Cerebellar cortex (tissue), 1 donor: ENCODE data around the gene LBH.

ENCODE experiments used
- DNase-seq: peaks from one replicate; pipeline ENCODE4 v3.0.0-alpha.2; 2015; ENCODE audit warnings: low spot score

The LBH gene

DNA sequence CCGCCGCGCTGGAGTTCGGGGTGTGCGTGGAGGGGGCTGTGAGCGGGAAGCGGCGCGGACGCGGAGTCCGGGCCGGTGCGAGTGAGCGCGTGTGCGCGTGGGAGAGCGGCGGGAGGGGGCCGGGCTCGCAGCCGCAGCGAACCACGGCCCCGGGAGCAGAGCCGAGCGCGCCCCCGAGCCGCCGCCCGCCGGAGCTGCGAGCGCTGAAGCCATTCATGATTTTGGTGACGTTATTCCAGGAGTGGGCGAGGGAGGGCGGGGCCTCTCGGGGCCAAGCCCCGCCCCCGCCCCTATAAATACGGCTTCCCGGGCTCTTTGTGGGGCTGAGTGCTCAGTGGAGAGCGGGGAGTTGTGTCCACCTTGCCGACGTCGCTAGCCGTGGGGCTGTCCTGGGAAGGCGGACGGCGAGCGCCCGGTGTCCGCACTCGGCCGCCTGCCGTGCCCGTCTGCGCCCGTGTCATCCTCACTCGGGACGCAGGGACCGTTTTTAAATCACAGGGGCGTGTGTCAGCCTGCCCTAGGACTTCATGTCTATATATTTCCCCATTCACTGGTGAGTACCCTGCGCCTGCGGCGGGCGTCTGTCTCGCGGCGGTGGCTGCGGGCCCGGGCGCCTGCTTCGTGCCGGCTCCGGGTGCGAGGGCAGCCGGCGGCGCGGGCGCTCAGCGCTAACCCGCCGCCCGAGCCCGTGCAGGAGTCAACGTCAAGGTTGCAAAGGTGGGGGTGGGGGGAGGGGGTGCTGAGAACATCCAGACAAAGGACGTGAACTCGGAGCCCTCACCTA lies at the start of gene LBH:
Gene LBH, plus strand, starts transcription at position 323 of the 784 bp plus-strand sequence. Its CDS starts 205 bp downstream, at position 528.
- DNase-seq, result peak; percentile 42

DNA sequence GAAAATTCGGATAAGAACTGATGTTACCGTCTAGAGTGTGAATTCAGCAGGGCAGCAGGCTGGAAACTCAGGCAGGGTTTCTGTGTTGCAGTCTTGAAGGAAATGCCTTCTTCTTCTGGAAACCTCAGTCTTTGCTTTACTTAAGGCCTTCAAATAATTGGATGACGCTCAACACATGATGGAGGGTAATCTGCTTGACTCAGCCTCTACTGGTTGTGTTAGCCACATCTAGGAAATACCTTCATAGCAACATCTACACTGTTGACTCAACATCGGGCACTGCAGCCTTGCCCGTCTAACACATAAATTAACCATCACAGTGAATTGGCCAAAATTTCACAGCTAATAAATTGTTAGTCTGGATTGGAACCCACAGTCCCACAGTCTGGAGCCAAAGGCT lies 47.3 kb upstream of the LBH start:
- no peak for DNase-seq

DNA sequence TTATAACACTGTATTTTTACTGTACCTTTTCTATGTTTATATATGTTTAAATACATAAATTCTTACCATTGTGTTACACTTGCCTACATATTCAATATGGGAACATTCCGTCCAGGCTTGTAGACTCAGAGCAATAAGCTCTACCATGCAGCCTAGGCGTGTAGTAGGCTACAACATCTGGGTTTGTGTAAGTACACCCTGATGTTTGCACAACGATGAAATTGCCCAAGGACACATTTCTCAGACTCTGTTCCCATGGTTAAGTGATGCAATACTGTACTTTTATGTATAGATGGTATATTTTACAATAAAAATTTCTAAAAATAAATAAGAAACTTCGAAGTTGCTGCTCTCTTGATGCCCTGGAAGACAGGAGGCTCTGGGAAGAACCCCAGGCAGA lies 46.2 kb upstream of the LBH start:
- no peak for DNase-seq

DNA sequence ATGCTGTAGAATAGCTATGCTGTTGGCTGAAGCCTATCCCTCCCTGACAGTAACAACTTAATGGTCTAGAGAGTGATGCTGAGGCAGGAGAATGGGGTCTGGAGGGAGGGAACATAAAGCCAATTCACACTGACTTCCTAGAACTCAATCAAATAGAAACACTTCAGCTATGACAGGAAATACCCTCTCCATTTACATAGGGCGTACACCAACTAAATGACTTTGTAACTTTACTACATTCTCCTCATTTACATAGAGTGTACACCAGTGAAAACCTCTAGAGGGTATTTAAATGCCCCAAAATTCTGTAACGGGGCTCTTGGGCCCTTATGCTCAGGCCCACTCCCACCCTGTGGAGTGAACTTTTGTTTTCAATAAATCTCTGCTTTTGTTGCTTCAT lies 43.0 kb upstream of the LBH start:
- no peak for DNase-seq

DNA sequence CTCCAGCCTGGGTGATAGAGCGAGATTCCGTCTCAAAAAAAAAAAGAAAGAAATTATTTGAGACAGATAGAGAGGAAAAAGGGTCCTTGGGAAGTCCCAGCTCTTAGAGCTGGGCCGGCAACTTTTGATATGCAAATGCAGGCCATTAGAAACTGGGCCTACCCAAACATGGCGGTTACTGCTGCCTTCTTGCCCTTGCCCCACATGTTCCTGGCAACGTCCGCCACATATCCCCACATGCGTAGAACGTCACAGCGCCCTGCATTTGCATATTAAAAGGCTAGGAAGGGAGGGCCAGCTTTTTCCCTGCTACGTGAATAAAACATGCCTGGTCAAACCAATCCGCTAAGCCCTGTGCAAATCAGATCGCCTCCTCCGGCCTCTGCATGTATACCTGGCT lies 40.7 kb upstream of the LBH start:
- no peak for DNase-seq

DNA sequence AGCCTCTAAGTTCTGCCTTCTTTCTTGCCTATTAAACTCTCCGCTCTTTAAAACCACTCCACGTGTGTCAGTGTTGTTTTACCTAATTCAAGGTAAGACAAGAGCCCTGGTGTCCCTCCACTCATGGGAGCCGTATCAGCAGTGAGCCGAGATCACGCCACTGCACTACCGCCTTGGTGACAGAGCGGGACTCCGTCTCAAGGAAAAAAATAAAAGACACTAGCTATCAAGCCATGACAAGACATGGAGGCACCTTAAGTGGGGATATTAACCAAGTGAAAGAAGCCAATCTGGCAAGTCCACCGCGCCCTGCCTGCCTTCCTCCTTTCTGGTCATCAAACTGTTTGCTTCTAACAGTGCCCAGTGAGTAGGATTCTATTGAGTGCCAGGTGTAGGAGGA lies 40.2 kb upstream of the LBH start:
- DNase-seq, result no peak

DNA sequence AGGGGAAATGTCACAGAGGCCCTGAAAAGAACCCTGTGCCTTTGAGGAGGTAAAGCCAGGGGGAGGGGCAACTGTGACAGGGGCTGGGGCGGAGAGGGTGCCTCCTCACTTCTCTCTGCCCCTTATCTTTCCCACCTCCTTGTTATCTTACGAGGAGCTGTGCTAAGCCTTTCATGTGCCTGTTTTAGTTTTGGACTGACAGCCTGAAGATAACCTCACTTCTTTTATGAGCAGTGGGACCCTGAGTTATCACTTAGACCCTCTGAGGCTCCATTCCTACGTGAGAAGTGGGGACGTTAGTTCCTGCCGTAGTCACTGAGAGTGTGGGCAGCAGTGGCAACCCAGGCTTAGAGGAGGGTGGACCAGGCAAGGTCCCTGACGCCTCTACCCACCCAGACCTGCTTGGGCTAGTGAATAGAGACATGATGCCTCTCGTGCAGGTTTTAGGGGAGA lies 39.5 kb upstream of the LBH start:
- no peak for DNase-seq

DNA sequence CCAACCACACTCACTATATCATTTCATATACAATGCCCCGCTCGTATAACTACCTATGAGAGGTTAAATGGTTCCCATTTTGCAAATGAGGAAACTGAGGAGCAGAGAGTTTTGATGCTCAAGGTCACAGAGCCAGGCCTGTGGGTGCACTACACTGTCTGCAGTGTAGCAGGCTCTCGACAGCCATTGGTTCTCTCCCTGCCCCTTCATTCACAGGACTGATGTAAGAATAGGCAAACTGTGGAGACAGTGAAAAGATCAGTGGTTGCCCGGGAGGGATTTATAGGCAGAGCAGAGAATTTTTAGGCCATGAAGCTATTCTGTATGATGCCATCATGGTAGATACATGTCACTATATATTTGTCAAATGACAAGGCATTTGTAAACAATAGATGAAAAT lies 39.0 kb upstream of the LBH start:
- DNase-seq, result no peak

DNA sequence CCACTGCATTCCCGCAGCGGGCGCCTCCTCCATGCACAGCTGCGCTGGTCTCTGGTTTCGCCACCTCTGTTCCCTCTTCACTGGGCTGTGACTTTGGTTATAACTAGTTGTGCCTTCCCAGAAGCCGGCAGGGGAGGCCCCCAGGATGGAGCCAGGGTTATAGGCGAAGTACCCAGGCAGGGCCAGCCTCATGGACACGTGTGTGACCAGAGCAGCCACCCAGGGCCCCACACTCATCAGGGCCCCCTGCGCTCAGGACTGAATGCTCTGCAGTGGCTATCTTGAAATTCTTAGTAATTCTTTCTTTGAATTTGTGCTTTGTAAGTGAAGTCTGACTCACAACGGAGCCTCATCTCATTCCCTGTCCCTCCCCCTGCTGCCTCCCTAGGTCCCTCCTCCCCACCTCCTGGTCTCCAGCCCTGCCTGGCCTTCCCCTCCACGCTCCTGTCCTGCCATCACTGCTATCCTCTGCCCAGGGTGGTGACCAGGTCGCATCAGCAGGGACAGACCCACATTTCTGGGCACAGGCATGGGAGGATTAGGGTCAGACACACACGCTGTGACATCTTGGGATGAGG lies 38.1 kb upstream of the LBH start:
- no peak for DNase-seq

DNA sequence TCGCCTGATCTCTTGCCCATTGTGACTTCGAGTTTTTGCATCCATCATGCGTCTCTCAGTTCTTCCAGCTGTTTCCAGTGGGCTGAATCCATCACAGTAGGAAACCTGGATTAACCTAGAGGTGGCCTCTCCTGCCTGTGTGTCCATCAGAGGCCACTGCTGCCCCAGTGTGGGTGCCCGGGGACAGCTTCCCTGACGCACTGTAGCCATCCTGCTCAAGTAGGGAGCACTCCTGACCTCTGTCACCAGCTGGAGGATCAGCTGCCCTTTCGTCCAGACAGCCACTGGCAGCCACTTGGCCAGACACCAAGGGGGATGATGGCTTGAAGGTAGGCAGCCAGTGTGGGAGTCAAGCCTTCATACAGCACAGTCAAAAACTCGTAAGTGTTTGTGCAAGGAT lies 36.9 kb upstream of the LBH start:
- no peak for DNase-seq

DNA sequence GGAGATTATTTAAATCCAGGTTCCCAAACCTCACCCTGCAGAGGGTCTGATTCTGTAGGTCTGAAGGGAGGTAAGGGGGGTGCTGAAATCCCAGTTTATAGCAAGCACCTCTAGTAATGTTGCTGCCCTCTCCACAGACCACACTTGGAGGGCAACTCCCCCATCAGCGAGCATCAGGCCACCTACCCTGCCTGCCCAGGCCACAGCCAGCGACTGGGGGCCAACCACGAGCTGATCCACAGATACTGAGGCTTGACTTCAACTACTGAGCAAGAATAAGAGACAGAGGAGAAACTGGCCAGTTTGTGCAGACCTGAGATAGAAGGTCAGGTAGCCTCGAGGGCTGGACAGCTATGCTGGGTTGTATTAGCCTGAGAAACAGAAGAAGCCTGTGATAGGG lies 36.3 kb upstream of the LBH start:
- no peak for DNase-seq

DNA sequence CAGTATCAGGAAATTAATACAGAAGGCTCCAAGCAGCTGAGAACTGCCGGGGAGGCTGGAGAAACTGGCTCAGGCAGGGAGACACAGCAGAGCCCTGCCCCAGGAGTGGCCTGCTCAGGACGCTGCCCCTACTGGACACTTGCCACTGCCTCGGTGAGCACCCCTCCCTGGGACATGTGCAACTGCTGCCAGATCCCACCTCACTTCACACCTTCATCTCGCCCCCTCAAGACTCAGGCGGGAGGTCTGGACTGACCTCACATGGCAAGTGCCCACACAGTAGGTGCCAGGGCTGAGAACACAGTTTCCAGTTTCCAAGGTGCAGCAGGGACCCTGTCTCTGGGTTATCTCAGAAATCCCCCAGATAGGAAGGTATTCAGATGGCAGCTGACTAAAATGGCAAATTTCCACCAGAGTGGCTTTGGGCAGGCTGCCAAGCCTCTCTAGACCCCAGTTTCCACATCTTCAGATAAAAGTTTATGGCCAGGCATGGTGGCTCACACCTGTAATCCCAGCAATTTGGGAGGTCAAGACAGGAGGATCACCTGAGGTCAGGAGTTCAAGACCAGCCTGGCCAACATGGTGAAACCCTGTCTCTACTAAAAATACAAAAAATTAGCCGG lies 33.7 kb upstream of the LBH start:
- DNase-seq, result no peak

DNA sequence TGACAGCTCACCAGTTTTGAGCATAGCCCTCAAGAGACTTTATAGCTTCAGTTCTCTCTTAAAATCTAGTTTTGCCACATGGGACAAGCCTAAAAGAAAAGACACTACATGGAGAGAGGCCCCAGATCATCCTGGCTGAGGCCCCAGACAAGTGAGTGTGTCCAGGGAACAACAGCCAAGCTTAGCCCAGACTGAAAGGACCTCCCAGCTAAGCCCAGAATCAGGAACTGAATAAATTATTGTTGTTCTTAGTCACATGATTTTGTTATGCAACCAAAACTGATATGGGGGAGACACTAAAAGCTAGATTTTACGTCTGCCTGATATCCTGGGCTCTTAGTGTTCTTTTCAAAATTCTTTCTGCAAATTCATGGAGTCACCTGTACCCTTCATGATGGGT lies 29.3 kb upstream of the LBH start:
- peak; percentile 9 for DNase-seq

DNA sequence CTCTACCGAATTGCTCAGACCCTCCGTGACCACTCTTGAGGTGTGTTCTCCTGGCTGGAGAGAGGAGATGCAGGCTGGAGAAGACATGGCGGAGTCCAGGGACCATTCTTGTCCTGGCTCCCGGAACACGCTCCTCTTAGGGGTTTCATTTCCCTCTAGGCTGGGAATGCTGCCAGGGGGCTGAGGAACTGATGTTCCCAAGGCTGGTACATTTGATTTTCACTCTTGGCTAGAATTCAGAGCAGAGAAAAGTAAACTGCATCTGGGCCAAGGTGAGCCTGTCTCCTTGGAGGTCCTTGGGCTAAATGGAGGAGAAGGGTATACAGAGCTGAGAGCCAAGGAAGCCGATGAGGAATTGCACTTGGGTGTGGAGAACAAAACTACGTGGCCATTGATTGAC lies 28.2 kb upstream of the LBH start:
- DNase-seq, result no peak

DNA sequence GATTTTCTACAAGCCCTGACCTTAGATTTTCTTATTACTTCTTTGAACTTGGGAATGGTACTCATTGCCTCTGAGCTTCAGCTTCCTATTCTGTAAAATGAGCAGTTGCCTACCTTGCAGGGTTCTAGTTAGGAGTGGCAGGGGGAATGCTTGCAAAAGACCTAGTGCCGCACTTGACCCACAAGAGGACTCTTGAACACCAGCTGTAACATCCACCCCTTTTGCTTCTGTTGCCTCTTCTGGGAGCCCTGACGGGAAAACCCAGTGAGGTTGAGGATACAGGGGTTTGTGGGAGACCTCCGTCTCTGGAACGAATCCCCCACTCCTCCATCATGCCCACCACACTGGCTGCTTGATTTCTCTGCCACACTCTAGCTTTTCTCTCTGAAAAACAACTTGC lies 27.1 kb upstream of the LBH start:
- no peak for DNase-seq

DNA sequence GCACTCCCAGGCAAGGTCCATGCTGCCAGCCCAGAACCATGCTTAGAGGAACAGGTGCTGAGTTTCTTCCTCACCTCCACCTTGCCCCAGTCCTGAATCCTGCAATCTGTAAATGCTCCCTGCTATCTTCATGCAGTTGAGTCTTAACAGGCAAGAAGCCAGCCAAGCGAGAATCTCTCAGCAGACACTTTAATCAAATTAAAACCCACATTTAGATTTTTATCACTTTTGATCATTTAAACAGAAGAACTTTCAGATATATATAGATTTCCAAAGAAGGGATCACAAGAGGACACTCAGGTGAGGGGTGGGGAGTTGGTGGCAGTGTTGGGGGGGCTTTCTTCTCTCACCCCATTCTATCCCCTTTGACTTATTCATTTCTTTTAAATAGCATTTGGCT lies 25.9 kb upstream of the LBH start:
- no peak for DNase-seq

DNA sequence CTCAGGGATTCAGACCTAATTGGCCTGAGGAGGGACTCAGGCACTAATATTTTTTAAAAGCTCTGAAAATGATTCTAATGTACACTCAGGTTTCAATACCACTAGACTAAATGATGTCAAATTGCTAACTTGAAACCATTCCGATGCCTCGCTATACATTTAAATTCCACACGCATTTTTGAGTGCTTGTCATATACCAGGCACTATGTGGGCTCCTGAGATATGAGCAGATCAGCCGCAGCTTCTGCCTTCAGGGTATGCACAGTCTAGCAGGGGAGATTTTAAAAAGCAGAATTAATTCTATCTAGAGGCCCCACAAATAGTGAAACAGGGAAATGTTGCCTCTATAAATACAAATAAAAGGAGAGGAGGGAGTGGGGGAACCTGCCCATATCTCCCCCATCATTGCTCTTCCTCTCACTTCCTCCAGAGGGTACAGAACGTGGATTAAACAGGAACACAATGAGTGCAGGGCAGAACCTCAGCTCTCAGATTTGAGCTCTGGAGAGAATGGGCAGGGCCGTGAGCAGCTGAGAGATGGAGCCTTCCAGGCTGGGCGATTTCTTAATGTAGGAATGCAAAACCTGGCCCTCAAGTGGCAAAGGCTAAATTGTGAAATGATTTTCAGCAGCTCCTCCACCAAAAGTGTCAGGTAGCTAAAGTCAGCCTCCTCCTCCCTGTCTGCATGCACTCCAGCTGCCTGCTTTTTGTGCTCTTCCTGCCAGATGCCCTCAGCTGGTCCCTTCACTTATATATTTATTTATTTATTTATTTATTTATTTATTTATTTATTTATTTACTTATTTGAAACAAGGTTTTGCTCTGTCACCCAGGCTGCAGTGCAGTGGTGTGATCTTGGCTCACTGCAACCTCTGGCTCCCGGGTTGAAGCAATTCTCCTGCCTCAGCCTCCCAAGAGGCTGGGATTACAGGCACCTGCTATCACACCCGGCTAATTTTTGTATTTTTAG lies 24.6 kb upstream of the LBH start:
- DNase-seq, result no peak

DNA sequence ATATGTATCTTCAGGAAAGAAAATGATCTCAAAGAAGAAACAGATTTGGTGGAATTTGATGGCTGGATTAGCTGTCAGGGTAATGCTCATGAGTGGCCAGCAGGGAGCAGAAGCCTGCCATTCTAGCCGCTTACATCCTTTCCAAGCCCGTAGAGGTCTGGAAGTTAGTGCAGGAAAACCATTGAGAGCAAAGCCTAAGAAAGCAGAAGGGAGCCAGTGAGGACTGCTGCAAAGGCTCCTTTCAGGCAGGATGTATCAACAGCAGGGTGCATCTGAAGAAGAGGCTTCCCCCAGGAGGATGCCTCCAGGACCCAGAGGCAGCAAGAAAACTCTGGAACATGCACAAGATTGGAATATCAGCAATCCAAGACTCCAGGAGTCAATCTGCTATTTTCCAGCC lies 22.9 kb upstream of the LBH start:
- peak; percentile 79 for DNase-seq

DNA sequence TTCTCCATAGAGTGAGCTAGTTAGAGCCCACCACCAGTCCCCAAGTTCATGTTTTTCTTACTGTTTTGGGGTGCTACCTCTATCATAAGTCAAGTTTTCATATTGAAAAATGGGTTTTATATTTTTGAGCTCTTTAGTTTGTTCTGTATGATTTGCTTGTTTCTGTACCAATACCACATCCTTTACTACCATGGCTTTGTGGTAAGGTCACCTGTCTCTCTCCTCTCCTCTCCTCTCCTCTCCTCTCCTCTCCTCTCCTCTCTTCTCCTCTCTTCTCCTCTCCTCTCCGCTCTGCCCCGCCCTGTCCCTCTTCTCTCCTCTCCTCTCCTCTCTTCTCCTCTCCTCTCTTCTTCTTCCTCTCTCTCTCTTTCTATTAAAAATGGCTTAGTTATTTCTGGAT lies 22.1 kb upstream of the LBH start:
- no peak for DNase-seq

DNA sequence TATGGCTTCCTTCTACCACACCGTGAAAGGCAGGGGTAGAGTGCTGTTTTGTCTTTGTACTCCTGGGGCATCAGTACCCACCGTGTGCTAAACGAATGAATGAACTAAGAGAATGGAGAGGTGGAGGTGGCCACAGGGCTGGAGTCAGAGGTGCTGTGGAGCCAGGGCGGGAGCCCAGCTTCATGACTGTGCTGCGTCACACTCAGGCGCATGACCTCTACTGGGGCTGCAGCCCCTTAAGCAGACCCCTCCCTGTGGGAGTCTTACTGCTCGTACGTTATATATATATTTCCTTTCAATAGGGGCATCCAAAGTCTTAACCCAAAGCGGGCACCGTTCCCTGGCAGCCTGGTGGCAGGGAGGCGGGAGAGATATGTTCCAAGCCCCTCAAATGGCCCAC lies 18.0 kb upstream of the LBH start:
- no peak for DNase-seq

DNA sequence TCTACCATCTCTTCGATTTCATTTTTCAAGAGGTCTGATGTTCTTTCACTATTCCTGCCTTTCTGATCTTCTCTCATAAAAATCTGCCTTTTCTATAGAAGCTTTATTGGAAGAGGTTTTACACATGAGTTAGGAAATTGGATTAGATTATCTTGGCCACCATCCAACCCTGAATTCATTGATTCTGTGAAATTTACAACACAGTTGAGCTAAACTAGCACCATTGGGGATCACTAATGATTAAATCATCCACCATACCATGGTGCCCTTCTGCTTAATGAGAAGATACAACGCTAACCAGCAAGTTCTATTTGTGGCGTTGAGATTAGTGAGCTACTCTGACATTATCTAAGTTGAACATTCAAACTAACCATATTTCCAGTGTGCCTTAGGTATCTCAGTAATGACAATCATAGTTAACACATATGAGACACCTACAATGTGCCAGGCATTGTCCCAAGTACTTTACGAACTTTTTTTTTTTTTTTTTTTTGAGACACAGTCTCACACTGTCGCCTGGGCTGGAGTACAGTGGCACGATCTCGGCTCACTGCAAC lies 17.3 kb upstream of the LBH start:
- no peak for DNase-seq

DNA sequence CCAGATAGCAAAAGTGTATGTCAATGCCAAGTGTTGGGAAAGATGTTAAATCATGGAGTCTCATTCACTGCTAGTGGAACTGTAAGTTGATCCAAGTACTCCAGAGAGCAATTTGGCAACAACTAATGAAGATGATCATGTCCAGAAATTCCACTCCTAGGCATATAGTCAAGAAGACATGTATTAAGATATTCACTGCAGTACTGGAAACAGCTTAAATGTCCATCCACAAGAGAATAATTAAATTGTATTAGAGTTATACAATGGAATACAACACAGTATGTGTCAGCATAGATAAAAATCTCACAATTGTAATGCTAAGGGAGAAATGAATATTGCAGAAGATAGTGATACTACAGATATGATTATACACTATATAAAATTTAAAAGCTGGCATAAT lies 15.2 kb upstream of the LBH start:
- no peak for DNase-seq
